ENCODE measurements around the gene ANXA10. TPM values are rescaled to one million over a fixed set of nuclear protein-coding genes. Genes with fewer than 3 reads are reported as not detected.

Gene ANXA10
- total RNA-seq (2021; fragmentation: NEBNext Ultra II Directional; extraction: Animal tissue kit (Norgen Biotek cat#: 25700)) (not detected in 2 replicates), polyA plus RNA-seq (2011; rRNA removed) (not detected in 2 replicates), polyA minus RNA-seq (2011; rRNA and poly(A)+ RNA removed) (not detected in 2 replicates)
- not detected for polyA plus RNA-seq (2011; cell fraction: cytosol; rRNA removed)
- polyA plus RNA-seq (2011; cell fraction: nucleus; rRNA removed) = not detected
- not detected in 4 replicates for polyA plus RNA-seq (2012, experiment 1 of 2)
- not detected for polyA plus RNA-seq (2012, experiment 2 of 2)
- not detected for polyA plus RNA-seq (2013, experiment 1 of 2)
- polyA plus RNA-seq (2013, experiment 2 of 2) = not detected
- polyA minus RNA-seq (2011; cell fraction: cytosol; rRNA and poly(A)+ RNA removed) = not detected
- not detected for polyA minus RNA-seq (2011; cell fraction: nucleus; rRNA and poly(A)+ RNA removed)
- long read RNA-seq, experiment 1 = 0 reads
- long read RNA-seq, experiment 2 = 0 reads

- H2BK120ac ChIP-seq (replicated peaks; ENCODE audit: low read depth, low read length) = no peak within 1 kb of the TSS
- H3K27ac ChIP-seq (ENCODE audit: low read depth, low read length) = no peak within 1 kb of the TSS
- H4K5ac ChIP-seq (ENCODE audit: insufficient read length, low read depth, low read length) = no peak within 1 kb of the TSS
- no peak within 1 kb of the TSS for H3K56ac ChIP-seq (replicated peaks; ENCODE audit: insufficient read length, low read depth, low read length)
- H4K20me1 ChIP-seq (replicated peaks in 1 of 2; ENCODE audit: control insufficient read depth in 1 of 2, insufficient read depth in 2 of 2, low read length in 2 of 2) = no peaks in the 10 kb centered on the region
- peaks cover 0 to 3% of the 10 kb centered on the region in 2 experiments; a peak in 3 of 4 replicates for H3K9me3 ChIP-seq (ENCODE audit: insufficient read depth in 2 of 2, low read depth in 1 of 2, low read length in 1 of 2)
- no peaks in the 10 kb centered on the region for H3K27me3 ChIP-seq (replicated peaks in 1 of 4; ENCODE audit: control insufficient read depth in 3 of 4, extremely low read depth in 1 of 4, insufficient read depth in 3 of 4, low read length in 3 of 4)
- ChIA-PET POLR2A (ENCODE audit: partially characterized antibody) (no interaction called here), CTCF (ENCODE audit: partially characterized antibody) (no interaction called here)
- H3K4ac ChIP-seq (replicated peaks; ENCODE audit: insufficient read length, low read depth, low read length) = no peak within 1 kb of the TSS
- H2AFZ ChIP-seq (ENCODE audit: low read length) = no peak within 1 kb of the TSS
- no peak within 1 kb of the TSS for H3K18ac ChIP-seq (ENCODE audit: extremely low read depth, low read length)
- no peak within 1 kb of the TSS for H2BK5ac ChIP-seq (ENCODE audit: low read depth, low read length)
- H2BK12ac ChIP-seq (ENCODE audit: low read depth, low read length) = no peak within 1 kb of the TSS
- no peak within 1 kb of the TSS for H2BK15ac ChIP-seq (ENCODE audit: low read length)
- DNase-seq (ENCODE audit: low read depth in 1 of 2, low spot score in 2 of 2) (no peak), FAIRE-seq (no peak)
- no peaks in the 10 kb centered on the region for H3K36me3 ChIP-seq (ENCODE audit: control insufficient read depth in 2 of 4, insufficient read depth in 4 of 4, low read length in 3 of 4)
- H3K4me2 ChIP-seq (ENCODE audit: insufficient read depth in 1 of 2, low read depth in 2 of 2, low read length in 2 of 2) = no peak within 1 kb of the TSS
- TF ChIP-seq CEBPB (IDR thresholded peaks at IDR 0.05; ENCODE audit: low read depth, low read length) (no peak), EGR1 (IDR thresholded peaks at IDR 0.05; ENCODE audit: borderline replicate concordance, low read depth, low read length) (no peak), MAFK (IDR thresholded peaks at IDR 0.05; ENCODE audit: low read depth, low read length) (no peak), PHF8 (conservative IDR thresholded peaks at IDR 0.05; ENCODE audit: low read depth, low read length) (no peak), POLR2A (IDR thresholded peaks at IDR 0.05; ENCODE audit: control extremely low read depth in 1 of 2, low read depth in 2 of 2, low read length in 2 of 2) (no peak), GABPA (IDR thresholded peaks at IDR 0.05; ENCODE audit: borderline replicate concordance, insufficient read depth, low read length) (no peak), RBBP5 (IDR thresholded peaks at IDR 0.05; ENCODE audit: borderline replicate concordance, low read depth, low read length) (no peak), FOSL1 (IDR thresholded peaks at IDR 0.05; ENCODE audit: insufficient read depth, low read depth, low read length) (no peak)
- H4K8ac ChIP-seq (ENCODE audit: extremely low read depth, insufficient read depth, low read length) = no peak within 1 kb of the TSS
- H3K4me3 ChIP-seq (ENCODE audit: extremely low read depth in 1 of 4, insufficient read depth in 2 of 4, low read depth in 3 of 4, low read length in 4 of 4) = no peak within 1 kb of the TSS
- H2BK20ac ChIP-seq (ENCODE audit: low read length) = no peak within 1 kb of the TSS
- H3K79me2 ChIP-seq (ENCODE audit: control insufficient read depth in 1 of 2, insufficient read depth in 2 of 2, low read length in 2 of 2) = no peaks in the 10 kb centered on the region
- H3K23me2 ChIP-seq (ENCODE audit: low read depth, low read length) = no peaks in the 10 kb centered on the region
- no peaks in the 10 kb centered on the region for H3K4me1 ChIP-seq (replicated peaks in 1 of 4; ENCODE audit: control insufficient read depth in 3 of 4, insufficient read depth in 4 of 4, low read length in 3 of 4)
- H2AK5ac ChIP-seq (ENCODE audit: low read depth, low read length) = no peak within 1 kb of the TSS
- no peak within 1 kb of the TSS for H3K14ac ChIP-seq (ENCODE audit: insufficient read length)
- no peak within 1 kb of the TSS for H3K9ac ChIP-seq (replicated peaks in 1 of 4; ENCODE audit: extremely low read depth in 1 of 4, low read depth in 3 of 4, low read length in 3 of 4)
- H4K91ac ChIP-seq (replicated peaks; ENCODE audit: insufficient read length, low read length) = no peak within 1 kb of the TSS
- WGBS, 2 experiments (ENCODE audit: extremely low coverage in 1 of 2, insufficient coverage in 1 of 2, insufficient read length in 1 of 2, insufficient replicate concordance in 2 of 2, low coverage in 1 of 2, low lambda C conversion rate in 2 of 2, missing lambda C conversion rate in 1 of 2) = 91% methylated on average over 1 of the region's 1 CpG; no CpG with 5 or more reads in 1 of the 2 experiments
- no peaks in the 10 kb centered on the region for H3K79me1 ChIP-seq (ENCODE audit: low read depth, low read length)
- H3K23ac ChIP-seq (ENCODE audit: insufficient read length) = no peak within 1 kb of the TSS
These were observed at the start of gene ANXA10 for GRCh38 chr4:168092176-168092712. Gene ANXA10 (plus strand): TSS chr4:168092537. CDS start chr4:168092701, 164 bp downstream.

All from H1 (cell line).